KOPT-K1 (cell line): Measurements from ENCODE around the gene OLIG1.

Source experiments
- H3K27ac ChIP-seq: fragments of 200-600 bp; sonication (generic); 2 replicates; pipeline ENCODE4 v1.5.1; 2016; ENCODE audit warnings: antibody characterized with exemption, mild to moderate bottlenecking, low read depth, low read length; ENCODE audit not compliant: poor library complexity, severe bottlenecking
- H3K36me3 ChIP-seq: fragments of 200-600 bp; sonication (generic); 2 replicates; pipeline ENCODE4 v1.5.1; 2017; ENCODE audit warnings: antibody characterized with exemption, mild to moderate bottlenecking, low read length, moderate library complexity; ENCODE audit not compliant: insufficient read depth
- H3K9me3 ChIP-seq: fragments of 200-600 bp; sonication (generic); 2 replicates; pipeline ENCODE4 v1.5.1; 2017; ENCODE audit warnings: antibody characterized with exemption, low read length, mild to moderate bottlenecking; ENCODE audit not compliant: insufficient read depth, poor library complexity, severe bottlenecking

OLIG1 gene

DNA sequence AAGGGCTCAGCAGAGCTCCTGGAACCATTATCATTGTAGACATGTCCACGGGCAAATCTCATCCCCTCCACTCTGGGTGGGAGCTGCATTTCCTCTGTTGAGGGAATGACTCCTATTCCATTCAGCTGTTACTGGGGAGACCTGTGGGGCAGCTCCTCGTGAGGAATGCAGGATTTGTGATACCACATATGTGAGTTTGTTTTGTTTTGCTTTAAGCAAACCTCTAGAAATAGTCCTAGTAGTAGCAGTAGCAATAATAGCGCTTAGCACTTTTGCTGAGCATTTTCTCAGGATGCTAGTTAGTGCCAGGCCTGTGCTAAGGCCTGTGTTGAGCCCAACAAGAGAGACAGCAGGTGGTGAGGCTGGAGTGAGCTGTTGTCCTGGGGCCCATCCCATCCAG is 10.8 kb downstream of the OLIG1 start:
- Histone ChIP-seq H3K9me3 (no peaks in the 10 kb centered on the region), H3K36me3 (no peaks in the 10 kb centered on the region), H3K27ac (no peak overlapping the region)

DNA sequence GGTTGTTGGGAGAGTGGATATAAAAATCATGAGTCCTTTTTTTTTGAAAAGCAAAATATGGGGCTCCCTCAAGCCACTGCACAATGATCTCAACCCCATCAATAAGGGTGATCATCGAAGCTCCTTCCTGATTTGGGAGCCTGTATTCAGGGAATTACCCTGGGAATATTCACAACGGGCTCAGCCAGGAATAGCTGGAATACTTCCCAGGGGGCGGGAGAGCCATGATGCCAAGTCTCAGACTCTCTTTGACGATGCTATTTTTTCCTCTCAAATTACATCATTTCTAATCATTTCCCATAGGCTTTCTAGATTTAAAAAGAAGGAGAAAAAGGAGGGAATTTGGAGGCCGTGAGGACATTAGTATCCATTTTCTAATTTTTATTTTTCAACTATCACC is 18.4 kb downstream of the OLIG1 start:
- H3K9me3 ChIP-seq = no peaks in the 10 kb centered on the region
- no peak overlapping the region for H3K27ac ChIP-seq

GRCh38 chr21:33089395-33090119 is 19.6 kb downstream of the OLIG1 start:
- Histone ChIP-seq H3K36me3 (no peaks in the 10 kb centered on the region), H3K9me3 (no peaks in the 10 kb centered on the region), H3K27ac (no peak overlapping the region)

More for the DNA sequence above, 18.4 kb downstream of the OLIG1 start:
- H3K36me3 ChIP-seq = no peaks in the 10 kb centered on the region

DNA sequence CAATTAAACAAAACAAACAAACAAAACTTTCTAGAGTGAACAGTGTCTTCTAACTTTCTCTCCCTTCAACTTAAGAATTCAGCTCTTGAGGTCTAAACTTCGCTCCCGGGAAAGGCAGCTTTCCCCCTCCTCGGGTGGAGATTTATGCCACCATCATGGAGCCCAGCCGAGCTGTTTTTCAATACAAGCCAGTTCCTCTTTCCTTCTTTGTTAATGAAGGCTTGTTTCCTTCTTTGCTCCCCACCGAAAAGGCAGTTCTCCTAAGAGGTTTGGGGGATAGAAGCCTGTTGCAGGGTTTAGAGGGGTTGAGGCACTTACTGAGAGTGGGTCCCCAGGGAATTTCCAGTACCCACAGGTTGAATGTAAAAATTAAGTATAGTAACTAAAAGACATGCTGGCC is 26.5 kb downstream of the OLIG1 start:
- no peaks in the 10 kb centered on the region for H3K9me3 ChIP-seq
- no peak overlapping the region for H3K27ac ChIP-seq
- H3K36me3 ChIP-seq = no peaks in the 10 kb centered on the region

DNA sequence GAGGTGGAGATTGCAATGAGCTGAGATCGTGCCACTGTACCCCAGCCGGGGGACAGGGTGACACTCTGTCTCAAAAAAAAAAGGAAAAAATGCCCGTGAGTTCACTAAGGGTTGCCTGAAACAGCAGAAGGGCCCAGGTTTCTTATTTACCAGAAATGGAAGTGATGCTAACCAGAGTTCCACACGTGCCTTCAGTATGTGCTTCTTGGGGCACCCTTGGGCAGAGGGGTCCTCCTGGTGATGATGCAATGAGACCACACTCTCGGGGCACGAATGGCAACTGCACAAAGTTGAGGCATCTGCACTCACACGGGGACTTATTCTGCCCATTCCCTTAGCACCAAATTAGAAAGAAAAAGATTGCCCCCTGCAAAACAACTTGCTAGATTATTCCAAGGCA is 29.2 kb downstream of the OLIG1 start:
- H3K27ac ChIP-seq = no peak overlapping the region
- H3K36me3 ChIP-seq = no peaks in the 10 kb centered on the region
- H3K9me3 ChIP-seq = no peaks in the 10 kb centered on the region

DNA sequence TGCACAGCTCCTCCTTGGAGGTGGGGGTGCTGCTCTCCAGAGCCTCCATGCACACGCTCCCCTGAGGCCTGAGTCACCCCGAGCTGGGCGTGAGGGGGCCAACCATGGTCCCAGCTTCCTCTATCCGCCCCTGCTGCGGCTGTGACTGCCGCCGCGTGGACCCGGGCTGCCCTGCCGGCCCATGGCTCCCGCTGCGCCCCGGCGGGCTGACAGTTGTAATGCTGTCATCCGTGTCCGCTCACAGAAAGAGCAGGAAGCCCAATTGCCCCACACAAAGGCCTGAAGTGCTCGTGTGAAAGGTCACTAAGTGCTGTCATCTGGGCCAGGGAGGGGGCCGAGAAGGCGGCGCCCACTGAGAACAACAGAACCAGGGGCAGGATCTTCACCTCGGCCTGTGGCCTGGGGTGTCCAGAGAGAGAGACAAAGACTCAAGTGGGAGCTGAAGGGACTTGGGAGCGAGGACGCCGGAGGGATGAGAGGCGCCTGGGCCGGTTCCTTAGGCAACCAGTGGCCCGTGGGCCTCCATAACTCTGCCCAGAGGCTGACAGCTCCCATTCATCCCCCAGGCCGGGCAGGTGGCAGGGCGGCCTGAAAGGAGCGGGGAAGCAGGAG is 31.5 kb downstream of the OLIG1 start:
- Histone ChIP-seq H3K36me3 (no peaks in the 10 kb centered on the region), H3K27ac (no peak overlapping the region), H3K9me3 (no peaks in the 10 kb centered on the region)

- Histone ChIP-seq H3K27ac (no peak overlapping the region), H3K36me3 (no peaks in the 10 kb centered on the region), H3K9me3 (no peaks in the 10 kb centered on the region)
Measured at GRCh38 chr21:33105088-33105487, 35.1 kb downstream of the OLIG1 start.

GRCh38 chr21:33108228-33108627 is 38.3 kb downstream of the OLIG1 start:
- Histone ChIP-seq H3K27ac (no peak overlapping the region), H3K36me3 (no peaks in the 10 kb centered on the region), H3K9me3 (no peaks in the 10 kb centered on the region)

DNA sequence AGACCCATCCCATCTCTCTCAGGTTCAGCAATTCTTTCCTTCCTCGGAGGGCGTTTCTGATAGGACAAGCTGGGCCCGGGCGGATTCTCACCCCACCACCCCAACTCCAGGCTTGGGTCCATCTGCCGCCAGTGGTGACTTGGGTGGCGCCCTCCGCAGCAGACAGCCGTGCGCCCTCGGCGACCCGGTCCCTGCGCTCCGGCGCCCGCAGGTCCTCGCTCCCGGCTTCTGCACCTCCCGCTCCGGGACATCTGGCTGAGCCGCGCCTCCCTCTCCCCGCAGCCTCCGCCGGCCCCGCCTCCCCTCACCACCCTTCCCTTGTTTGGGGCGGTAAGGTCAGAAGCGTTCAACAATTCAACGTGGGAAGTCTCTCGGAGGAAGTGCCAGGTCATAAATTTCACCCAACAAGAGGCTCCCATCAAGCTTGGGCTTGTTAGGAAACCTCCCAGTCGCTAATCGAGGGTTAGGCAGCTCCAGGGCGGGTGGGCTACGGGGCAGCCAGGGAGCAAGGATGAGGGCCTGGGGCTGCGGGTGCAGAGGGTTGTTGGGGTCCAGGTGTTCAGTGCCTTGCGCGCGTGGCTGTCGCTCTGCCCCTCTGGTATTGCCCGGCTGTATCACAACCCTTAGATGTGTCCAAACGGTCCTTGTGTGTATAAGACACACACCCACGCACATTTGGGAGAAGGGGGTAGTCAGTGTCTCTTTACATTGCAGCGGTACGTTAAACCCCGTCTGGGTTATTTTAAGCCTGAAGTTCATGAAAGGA is 39.8 kb downstream of the OLIG1 start:
- Histone ChIP-seq H3K9me3 (no peaks in the 10 kb centered on the region), H3K27ac (no peak overlapping the region), H3K36me3 (no peaks in the 10 kb centered on the region)

- Histone ChIP-seq H3K9me3 (no peaks in the 10 kb centered on the region), H3K27ac (no peak overlapping the region), H3K36me3 (no peaks in the 10 kb centered on the region)
Measured at GRCh38 chr21:33110340-33110715, 40.4 kb downstream of the OLIG1 start.

GRCh38 chr21:33111577-33111976 is 41.6 kb downstream of the OLIG1 start:
- no peaks in the 10 kb centered on the region for H3K9me3 ChIP-seq
- no peak overlapping the region for H3K27ac ChIP-seq
- H3K36me3 ChIP-seq = no peaks in the 10 kb centered on the region

GRCh38 chr21:33112151-33112550 is 42.2 kb downstream of the OLIG1 start:
- H3K9me3 ChIP-seq = no peaks in the 10 kb centered on the region
- no peak overlapping the region for H3K27ac ChIP-seq
- no peaks in the 10 kb centered on the region for H3K36me3 ChIP-seq

GRCh38 chr21:33112681-33113080 is 42.7 kb downstream of the OLIG1 start:
- Histone ChIP-seq H3K9me3 (no peaks in the 10 kb centered on the region), H3K36me3 (no peaks in the 10 kb centered on the region), H3K27ac (no peak overlapping the region)

GRCh38 chr21:33113131-33113530 is 43.2 kb downstream of the OLIG1 start:
- Histone ChIP-seq H3K27ac (no peak overlapping the region), H3K9me3 (no peaks in the 10 kb centered on the region), H3K36me3 (no peaks in the 10 kb centered on the region)

GRCh38 chr21:33114276-33114675 is 44.3 kb downstream of the OLIG1 start:
- no peak overlapping the region for H3K27ac ChIP-seq

More at GRCh38 chr21:33114276-33114675, 44.3 kb downstream of the OLIG1 start:
- H3K9me3 ChIP-seq = no peaks in the 10 kb centered on the region
- H3K36me3 ChIP-seq = no peaks in the 10 kb centered on the region
